GM12874 (cell line): ENCODE results near the gene ABI1.

Experiments used
- TF ChIP-seq, protein P1 (sequence below): IDR thresholded peaks from 2 replicates; pipeline ENCODE4 v1.5.1; 2011; ENCODE audit warnings: low read depth, mild to moderate bottlenecking, control low read depth, low read length, moderate library complexity; ENCODE audit not compliant: insufficient read depth

Gene ABI1

GRCh38 chr10:26780793-26781601 lies 79.8 kb downstream of the ABI1 start:
- TF ChIP-seq, protein P1, sequence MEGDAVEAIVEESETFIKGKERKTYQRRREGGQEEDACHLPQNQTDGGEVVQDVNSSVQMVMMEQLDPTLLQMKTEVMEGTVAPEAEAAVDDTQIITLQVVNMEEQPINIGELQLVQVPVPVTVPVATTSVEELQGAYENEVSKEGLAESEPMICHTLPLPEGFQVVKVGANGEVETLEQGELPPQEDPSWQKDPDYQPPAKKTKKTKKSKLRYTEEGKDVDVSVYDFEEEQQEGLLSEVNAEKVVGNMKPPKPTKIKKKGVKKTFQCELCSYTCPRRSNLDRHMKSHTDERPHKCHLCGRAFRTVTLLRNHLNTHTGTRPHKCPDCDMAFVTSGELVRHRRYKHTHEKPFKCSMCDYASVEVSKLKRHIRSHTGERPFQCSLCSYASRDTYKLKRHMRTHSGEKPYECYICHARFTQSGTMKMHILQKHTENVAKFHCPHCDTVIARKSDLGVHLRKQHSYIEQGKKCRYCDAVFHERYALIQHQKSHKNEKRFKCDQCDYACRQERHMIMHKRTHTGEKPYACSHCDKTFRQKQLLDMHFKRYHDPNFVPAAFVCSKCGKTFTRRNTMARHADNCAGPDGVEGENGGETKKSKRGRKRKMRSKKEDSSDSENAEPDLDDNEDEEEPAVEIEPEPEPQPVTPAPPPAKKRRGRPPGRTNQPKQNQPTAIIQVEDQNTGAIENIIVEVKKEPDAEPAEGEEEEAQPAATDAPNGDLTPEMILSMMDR, result no peak

- TF ChIP-seq, protein P1, result no peak
These were observed 80.5 kb downstream of the ABI1 start for GRCh38 chr10:26780106-26780792.

DNA sequence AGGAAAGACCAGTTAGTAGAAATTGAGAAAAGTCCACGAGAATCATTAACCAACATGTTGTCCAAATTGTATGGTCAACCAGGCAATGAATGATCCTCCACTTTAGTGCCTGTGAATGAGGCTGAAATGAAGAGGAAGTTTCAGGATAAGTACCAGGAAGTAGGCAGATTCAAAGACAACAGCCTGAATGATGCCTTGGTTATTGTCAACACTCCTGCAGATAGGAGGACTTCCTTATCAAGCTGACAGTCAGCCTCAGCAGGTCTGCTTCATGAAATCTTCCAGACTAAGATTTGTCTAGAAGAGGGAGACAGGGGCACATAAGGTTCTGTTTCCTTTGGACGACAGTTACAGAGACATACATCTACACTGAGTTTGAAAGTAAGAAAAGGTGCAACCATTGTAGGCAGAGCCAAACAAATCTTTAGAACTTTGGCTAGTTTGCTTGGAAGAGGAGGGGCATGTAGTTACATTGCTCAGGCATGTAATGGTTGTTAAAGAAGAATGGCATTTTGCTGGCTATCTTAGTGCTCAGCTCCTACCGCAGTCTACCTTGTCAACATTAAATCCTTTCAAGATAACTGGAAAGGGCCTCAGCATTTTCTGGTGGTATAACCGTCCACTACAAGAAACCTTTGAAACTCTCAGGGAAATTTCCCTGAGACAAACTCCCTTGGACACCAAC lies 81.4 kb downstream of the ABI1 start:
- TF ChIP-seq, protein P1, result no peak

DNA sequence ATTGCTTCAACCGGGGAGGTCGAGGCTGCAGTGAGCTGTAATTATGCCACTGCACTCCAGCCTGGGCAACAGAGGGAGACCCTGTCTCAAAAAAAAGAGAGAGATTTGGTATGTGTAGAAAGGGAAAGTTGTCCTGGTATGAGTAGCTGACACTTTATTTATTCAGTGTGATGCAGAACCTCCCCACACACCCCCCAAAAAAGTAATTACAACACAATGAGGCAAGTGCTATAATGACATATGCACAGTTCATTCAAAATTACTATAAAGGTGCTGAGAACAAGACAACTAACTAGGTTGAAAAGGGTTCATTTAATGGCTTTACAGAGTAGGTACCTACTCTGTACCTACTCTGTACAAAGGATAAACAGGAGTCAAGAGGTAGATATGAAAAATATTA lies 83.1 kb downstream of the ABI1 start:
- TF ChIP-seq, protein P1, result no peak

GRCh38 chr10:26776258-26776657 lies 84.5 kb downstream of the ABI1 start:
- TF ChIP-seq, protein P1, result no peak

GRCh38 chr10:26773633-26774032 lies 87.1 kb downstream of the ABI1 start:
- TF ChIP-seq, protein P1, result no peak

DNA sequence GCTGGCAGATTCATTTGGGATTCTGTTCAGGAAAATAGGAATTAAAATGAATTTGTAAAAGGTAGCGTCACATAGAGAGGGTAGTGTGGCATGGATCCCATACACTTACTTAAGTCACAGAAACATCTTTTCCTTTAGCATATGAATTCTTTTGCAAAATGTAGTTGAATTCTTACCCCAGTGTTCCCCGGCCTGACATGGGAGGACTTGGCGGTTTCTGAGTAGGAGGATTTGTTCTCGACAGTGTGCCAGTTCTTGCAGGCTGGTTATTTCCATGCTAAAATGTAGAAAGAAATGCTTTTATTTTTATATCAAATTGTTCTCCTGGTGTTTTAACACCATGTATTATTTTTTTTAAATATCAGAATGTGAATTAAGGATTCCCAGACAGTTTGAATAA lies 90.7 kb downstream of the ABI1 start:
- TF ChIP-seq, protein P1, result no peak
